Endodermal cell (in vitro differentiated cells): ENCODE results near the gene ADGRB3. TPM values are rescaled to one million over a fixed set of nuclear protein-coding genes. Genes with fewer than 3 reads are reported as not detected.

Experiments
- DNase-seq: peaks from one replicate; pipeline ENCODE4 v3.0.0-alpha.2; 2017
- H3K27ac ChIP-seq: 2 replicates; pipeline ENCODE4 v1.5.1; 2013; ENCODE audit warnings: mild to moderate bottlenecking, low read depth, low read length, moderate library complexity
- H3K27me3 ChIP-seq: 2 replicates; pipeline ENCODE4 v1.6.1; 2013; ENCODE audit warnings: mild to moderate bottlenecking, low read length, moderate library complexity; ENCODE audit not compliant: insufficient read depth, control insufficient read depth, poor library complexity, severe bottlenecking
- H3K36me3 ChIP-seq: 2 replicates; pipeline ENCODE4 v1.7.0; 2013; ENCODE audit warnings: mild to moderate bottlenecking, low read length, moderate library complexity; ENCODE audit not compliant: control insufficient read depth, insufficient read depth
- H3K4me1 ChIP-seq: one replicate; pipeline ENCODE4 v1.7.0; 2013; ENCODE audit warnings: low read length; ENCODE audit not compliant: control insufficient read depth, insufficient read depth
- H3K4me3 ChIP-seq: 2 replicates; pipeline ENCODE4 v1.5.1; 2013; ENCODE audit warnings: mild to moderate bottlenecking, low read length, moderate library complexity
- H3K9ac ChIP-seq: 2 replicates; pipeline ENCODE4 v1.6.1; 2013; ENCODE audit warnings: mild to moderate bottlenecking, low read length, moderate library complexity; ENCODE audit not compliant: poor library complexity, severe bottlenecking; ENCODE audit errors: extremely low read depth
- H3K9me3 ChIP-seq: 2 replicates; pipeline ENCODE4 v1.6.1; 2013; ENCODE audit warnings: mild to moderate bottlenecking, low read length, moderate library complexity; ENCODE audit not compliant: control insufficient read depth
- H3K27ac Mint-ChIP-seq: 2 replicates; pipeline ENCODE4 v1.8.0; 2020; ENCODE audit warnings: mixed read lengths
- H3K27me3 Mint-ChIP-seq: 2 replicates; pipeline ENCODE4 v1.8.0; 2021; ENCODE audit warnings: mild to moderate bottlenecking, mixed read lengths; ENCODE audit not compliant: insufficient read depth
- H3K36me3 Mint-ChIP-seq: 2 replicates; pipeline ENCODE4 v1.8.0; 2020; ENCODE audit warnings: low read depth, mixed read lengths
- H3K4me1 Mint-ChIP-seq: 2 replicates; pipeline ENCODE4 v1.8.0; 2020; ENCODE audit warnings: mixed read lengths
- H3K4me3 Mint-ChIP-seq: 2 replicates; pipeline ENCODE4 v1.8.0; 2020; ENCODE audit warnings: mild to moderate bottlenecking, moderate library complexity, mixed read lengths
- H3K9me3 Mint-ChIP-seq: 2 replicates; pipeline ENCODE4 v1.8.0; 2020; ENCODE audit warnings: mild to moderate bottlenecking, mixed read lengths
- WGBS, 2 experiments: methylation state at CpG; one replicate each; pipeline versions ENCODE4 v1.1.5 to v1.1.7; 2013; ENCODE audit warnings: missing lambda C conversion rate in 2 of 2, mixed read lengths in 1 of 2; ENCODE audit not compliant: insufficient coverage in 1 of 2, insufficient read length in 1 of 2; 5-methylcytosine and 5-hydroxymethylcytosine counted together
- total RNA-seq, 2 donors: library from RNA; stranded (reverse); fragmentation: NEBNext Ultra II Directional in 1 of 2; extraction: Animal tissue kit (Norgen Biotek cat#: 25700) in 1 of 2; gene quantifications; 2 replicates in 1 of 2; 3 replicates in 1 of 2; pipeline ENCODE4 v1.2.1, GENCODE V29; 2021
- TF ChIP-seq, protein P1 (sequence below): fragments of 200-600 bp; sonication (generic); conservative IDR thresholded peaks from 2 replicates; pipeline ENCODE4 v1.5.0; 2021; ENCODE audit warnings: antibody characterized with exemption, mild to moderate bottlenecking

ADGRB3 gene
- total RNA-seq, 2 donors from 2014 or later = 0.33 to 1.3 TPM

DNA sequence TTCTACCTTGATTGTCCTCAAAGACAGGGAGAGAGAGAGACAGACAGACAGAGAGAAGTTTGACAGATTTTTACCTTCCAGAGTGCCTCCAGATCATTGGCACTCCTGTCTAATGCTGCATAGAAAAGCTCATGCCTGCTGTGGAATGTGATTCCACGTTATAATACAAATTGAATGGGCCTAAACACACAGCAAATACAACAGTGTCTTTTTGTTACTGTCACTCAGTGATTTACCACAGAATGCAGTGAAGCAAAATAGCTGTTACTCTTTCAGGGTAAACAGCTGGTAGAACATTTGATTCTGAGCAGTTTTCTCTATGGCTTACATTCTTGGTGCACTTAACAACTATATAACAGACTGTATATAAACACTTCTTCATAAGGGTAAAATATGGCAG, 603.0 kb downstream of the ADGRB3 start:
- H3K9ac ChIP-seq = no peak overlapping the region
- TF ChIP-seq, protein P1, sequence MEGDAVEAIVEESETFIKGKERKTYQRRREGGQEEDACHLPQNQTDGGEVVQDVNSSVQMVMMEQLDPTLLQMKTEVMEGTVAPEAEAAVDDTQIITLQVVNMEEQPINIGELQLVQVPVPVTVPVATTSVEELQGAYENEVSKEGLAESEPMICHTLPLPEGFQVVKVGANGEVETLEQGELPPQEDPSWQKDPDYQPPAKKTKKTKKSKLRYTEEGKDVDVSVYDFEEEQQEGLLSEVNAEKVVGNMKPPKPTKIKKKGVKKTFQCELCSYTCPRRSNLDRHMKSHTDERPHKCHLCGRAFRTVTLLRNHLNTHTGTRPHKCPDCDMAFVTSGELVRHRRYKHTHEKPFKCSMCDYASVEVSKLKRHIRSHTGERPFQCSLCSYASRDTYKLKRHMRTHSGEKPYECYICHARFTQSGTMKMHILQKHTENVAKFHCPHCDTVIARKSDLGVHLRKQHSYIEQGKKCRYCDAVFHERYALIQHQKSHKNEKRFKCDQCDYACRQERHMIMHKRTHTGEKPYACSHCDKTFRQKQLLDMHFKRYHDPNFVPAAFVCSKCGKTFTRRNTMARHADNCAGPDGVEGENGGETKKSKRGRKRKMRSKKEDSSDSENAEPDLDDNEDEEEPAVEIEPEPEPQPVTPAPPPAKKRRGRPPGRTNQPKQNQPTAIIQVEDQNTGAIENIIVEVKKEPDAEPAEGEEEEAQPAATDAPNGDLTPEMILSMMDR = no peak
- H3K4me1 Mint-ChIP-seq = peaks cover 2% of the 10 kb centered on the region
- H3K27me3 ChIP-seq = no peaks in the 10 kb centered on the region
- no peaks in the 10 kb centered on the region for H3K4me1 ChIP-seq
- no peaks in the 10 kb centered on the region for H3K36me3 Mint-ChIP-seq
- no peak for DNase-seq
- no peak overlapping the region for H3K27ac Mint-ChIP-seq
- 70 to 71% methylated on average over 1 of the region's 1 CpG for WGBS, 2 experiments
- H3K36me3 ChIP-seq = no peaks in the 10 kb centered on the region
- H3K9me3 ChIP-seq = no peaks in the 10 kb centered on the region
- H3K27me3 Mint-ChIP-seq = no peaks in the 10 kb centered on the region
- H3K27ac ChIP-seq = no peak overlapping the region
- no peak overlapping the region for H3K4me3 Mint-ChIP-seq
- no peaks in the 10 kb centered on the region for H3K9me3 Mint-ChIP-seq
- H3K4me3 ChIP-seq = no peak overlapping the region

DNA sequence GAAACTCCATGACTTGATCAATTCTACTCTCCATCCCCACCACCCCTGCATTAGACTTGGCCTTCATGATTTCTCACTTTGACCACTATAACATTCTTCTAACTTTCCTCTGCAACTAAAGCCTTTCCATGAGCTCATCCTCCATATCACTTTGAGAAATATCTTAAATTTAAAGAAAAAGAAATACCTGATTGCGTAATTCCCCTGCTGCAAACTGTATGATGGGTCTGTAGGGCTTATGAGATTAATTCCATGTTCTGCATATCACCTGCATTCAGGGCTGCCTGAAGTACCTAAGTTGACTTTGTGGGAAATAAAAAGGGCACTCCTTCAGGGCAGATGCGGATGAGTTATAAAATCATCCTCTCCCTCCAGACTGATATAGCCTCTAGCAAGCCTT, 611.9 kb downstream of the ADGRB3 start:
- 86 to 93% methylated on average over 1 to 2 of the region's 2 CpGs for WGBS, 2 experiments

DNA sequence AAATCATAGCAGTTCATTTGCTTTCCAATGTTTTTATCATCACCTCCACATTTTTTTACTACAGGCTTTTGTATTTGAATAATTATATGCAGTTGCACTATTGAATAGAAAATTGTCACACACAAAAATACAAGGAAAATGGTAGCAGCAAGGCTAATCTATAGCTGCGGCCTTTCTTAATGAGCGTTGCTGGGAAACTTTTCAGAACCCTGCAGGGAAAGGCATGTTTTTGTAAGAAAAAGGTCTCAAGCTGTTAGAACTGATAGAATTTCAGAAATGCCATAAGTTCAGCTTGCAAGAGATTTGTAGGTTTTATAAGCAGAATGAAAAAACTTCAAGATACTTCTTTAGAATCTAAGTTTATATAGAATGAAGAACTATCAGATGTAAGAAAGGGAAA, 625.9 kb downstream of the ADGRB3 start:
- H3K27ac Mint-ChIP-seq = no peak overlapping the region
- H3K4me1 Mint-ChIP-seq = no peaks in the 10 kb centered on the region

More for the DNA sequence above, 611.9 kb downstream of the ADGRB3 start:
- DNase-seq = no peak
- Histone ChIP-seq H3K4me1 (no peaks in the 10 kb centered on the region), H3K9ac (no peak overlapping the region), H3K4me3 (no peak overlapping the region), H3K27ac (no peak overlapping the region), H3K9me3 (no peaks in the 10 kb centered on the region), H3K27me3 (no peaks in the 10 kb centered on the region), H3K36me3 (no peaks in the 10 kb centered on the region)
- H3K27ac Mint-ChIP-seq = no peak overlapping the region
- TF ChIP-seq, protein P1 = no peak
- H3K4me3 Mint-ChIP-seq = no peak overlapping the region
- no peaks in the 10 kb centered on the region for H3K36me3 Mint-ChIP-seq
- H3K27me3 Mint-ChIP-seq = no peaks in the 10 kb centered on the region
- H3K9me3 Mint-ChIP-seq = no peaks in the 10 kb centered on the region
- no peaks in the 10 kb centered on the region for H3K4me1 Mint-ChIP-seq

More for the DNA sequence above, 625.9 kb downstream of the ADGRB3 start:
- TF ChIP-seq, protein P1 = no peak
- Mint-ChIP-seq H3K9me3 (no peaks in the 10 kb centered on the region), H3K36me3 (no peaks in the 10 kb centered on the region), H3K4me3 (no peak overlapping the region), H3K27me3 (no peaks in the 10 kb centered on the region)
- no peak for DNase-seq
- Histone ChIP-seq H3K27ac (peak overlapping the region; percentile 29), H3K4me3 (no peak overlapping the region), H3K36me3 (no peaks in the 10 kb centered on the region), H3K27me3 (no peaks in the 10 kb centered on the region), H3K9me3 (no peaks in the 10 kb centered on the region), H3K4me1 (no peaks in the 10 kb centered on the region), H3K9ac (no peak overlapping the region)
- 75 to 87% methylated on average over 2 of the region's 2 CpGs for WGBS, 2 experiments
